Astrocyte of the hippocampus (primary cell): ENCODE measurements around the gene YJEFN3.

Experiments
- DNase-seq: peaks from one replicate; pipeline ENCODE4 v3.0.0; 2011; ENCODE audit warnings: low read depth, low spot score

YJEFN3 gene

GRCh38 chr19:19538785-19539166, 10.1 kb downstream of the YJEFN3 start:
- DNase-seq = peak; percentile 30

DNA sequence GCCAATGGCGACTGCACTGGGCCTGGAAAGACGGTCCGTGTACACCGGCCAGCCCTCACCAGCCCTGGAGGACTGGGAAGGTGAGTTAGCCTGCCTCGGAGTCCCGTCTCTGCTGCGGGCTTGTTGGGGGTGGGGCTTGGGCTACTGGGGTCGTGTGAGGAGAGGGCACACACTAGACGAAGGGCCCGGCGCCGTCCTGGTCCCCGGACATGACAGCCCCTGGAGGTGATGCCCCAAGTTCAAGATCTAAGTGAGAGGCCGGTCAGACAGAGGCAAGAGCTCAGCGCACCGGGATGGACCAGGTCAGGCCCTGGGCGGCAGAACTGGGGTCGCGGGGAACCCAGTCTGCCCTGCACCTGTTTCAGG, 11.0 kb downstream of the YJEFN3 start:
- no peak for DNase-seq

DNA sequence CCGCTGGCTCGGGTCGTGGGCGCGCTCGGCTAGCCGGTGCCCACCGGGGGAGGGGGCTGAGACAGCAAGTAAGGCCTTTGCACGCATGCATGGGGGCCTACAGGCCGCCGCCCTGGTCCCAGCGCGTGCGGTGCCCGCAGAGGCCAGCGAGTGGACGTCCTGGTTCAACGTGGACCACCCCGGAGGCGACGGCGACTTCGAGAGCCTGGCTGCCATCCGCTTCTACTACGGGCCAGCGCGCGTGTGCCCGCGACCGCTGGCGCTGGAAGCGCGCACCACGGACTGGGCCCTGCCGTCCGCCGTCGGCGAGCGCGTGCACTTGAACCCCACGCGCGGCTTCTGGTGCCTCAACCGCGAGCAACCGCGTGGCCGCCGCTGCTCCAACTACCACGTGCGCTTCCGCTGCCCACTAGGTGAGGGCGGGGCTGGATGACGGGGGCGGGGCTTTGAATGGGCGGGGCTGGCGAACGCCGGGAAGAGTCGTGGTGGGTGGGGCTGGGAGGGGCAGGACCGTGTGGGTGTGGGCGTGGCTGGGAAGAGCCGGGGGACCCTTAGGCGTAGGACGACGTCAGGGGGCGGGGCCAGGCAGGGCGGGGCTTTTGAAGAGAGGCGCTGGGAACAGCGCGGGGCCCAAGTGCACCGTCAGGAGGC, 11.5 kb downstream of the YJEFN3 start:
- peak; percentile 83 for DNase-seq

DNA sequence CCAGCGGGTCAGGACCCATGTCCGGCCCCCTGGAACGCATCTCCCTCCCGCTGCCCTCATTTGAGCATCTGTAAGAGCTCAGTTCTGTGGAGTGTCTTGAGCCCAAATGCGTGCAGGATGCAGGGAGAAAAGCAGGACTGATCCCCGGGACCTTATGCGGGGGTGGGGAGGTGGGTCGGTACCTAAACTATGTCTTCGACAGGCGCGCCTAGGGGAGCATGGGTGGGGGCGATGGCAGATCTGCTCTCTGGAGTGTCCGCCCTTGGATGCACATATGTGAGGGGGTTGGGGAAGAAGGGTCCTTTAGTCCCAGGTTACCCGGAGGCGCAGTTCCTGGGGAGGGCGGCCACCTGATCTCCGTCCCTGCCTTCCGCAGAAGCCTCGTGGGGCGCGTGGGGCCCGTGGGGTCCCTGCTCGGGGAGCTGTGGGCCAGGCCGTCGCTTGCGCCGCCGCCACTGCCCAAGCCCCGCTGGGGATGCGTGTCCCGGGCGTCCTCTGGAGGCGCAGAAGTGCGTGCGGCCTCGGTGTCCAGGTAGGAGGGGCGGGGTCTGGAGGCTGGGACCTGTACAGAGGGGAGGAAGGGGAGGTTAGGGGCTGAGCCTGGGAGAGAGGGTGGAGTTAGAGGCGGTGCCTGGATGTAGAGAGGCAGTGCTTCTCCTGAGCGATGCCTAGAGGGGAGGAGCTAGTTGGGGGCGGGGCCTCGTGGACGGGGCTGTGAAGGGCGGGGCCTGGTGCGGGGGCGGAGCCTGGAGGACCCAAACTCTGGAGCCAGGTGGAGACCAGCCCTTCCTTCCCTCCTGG, 12.2 kb downstream of the YJEFN3 start:
- peak; percentile 65 for DNase-seq

GRCh38 chr19:19541616-19542015, 12.9 kb downstream of the YJEFN3 start:
- no peak for DNase-seq

- no peak for DNase-seq
Measured at GRCh38 chr19:19542507-19542906, 13.8 kb downstream of the YJEFN3 start.

DNA sequence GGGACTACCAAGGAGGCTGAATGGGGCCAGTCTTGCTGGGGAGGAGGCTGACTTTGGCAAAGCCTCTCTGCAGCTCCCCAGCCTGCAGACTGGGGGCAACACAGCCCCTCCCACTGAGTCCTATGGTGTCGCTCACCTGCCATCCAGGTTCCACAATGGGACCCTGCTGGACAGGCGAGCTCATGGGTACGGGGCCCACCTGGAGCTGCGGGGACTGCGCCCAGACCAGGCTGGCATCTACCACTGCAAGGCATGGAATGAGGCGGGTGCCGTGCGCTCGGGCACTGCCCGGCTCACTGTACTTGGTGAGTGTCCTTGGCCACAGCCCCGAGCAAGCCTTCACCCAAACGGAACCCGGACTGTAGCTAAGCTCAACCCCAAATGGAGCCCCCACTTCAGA, 14.4 kb downstream of the YJEFN3 start:
- no peak for DNase-seq

GRCh38 chr19:19543640-19544039, 14.9 kb downstream of the YJEFN3 start:
- DNase-seq = no peak

- DNase-seq = no peak
Measured at GRCh38 chr19:19544257-19544953, 15.7 kb downstream of the YJEFN3 start.

GRCh38 chr19:19544954-19545591, 16.4 kb downstream of the YJEFN3 start:
- DNase-seq = no peak

GRCh38 chr19:19545707-19546106, 17.0 kb downstream of the YJEFN3 start:
- no peak for DNase-seq

GRCh38 chr19:19546751-19547162, 18.0 kb downstream of the YJEFN3 start:
- DNase-seq = no peak

DNA sequence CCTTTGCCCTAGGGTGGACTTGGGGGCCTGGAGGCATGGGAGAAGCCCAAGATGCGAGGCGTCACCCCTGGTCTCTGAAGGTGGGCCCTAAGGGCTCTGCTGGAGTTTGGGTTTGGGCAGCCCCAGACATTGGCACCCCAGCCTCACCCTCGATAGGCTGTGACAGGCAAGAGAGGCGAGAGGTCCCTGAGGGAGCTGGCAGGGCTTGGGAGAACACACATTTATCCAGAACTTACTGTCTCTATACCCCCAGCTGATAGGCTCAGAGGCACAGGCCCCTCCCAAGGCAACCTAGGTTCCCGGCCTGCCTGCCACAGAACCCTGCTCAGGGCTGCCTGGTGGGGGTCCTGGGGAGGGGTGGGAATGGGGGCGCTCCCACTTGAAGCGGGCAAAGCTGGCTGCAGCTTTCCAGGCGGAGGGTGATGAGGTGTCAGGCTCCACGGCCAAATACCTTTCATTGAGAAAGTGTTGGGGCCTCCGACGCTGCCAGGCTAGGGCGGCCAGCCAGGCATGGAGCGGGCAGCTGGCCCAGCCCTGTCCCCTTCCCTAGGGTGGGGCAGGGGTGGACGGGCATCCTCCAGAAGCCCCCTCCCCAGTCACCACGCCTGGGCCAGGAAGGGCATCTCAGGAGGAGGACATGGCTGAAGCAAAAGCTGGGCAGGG, 19.1 kb downstream of the YJEFN3 start:
- DNase-seq = no peak

DNA sequence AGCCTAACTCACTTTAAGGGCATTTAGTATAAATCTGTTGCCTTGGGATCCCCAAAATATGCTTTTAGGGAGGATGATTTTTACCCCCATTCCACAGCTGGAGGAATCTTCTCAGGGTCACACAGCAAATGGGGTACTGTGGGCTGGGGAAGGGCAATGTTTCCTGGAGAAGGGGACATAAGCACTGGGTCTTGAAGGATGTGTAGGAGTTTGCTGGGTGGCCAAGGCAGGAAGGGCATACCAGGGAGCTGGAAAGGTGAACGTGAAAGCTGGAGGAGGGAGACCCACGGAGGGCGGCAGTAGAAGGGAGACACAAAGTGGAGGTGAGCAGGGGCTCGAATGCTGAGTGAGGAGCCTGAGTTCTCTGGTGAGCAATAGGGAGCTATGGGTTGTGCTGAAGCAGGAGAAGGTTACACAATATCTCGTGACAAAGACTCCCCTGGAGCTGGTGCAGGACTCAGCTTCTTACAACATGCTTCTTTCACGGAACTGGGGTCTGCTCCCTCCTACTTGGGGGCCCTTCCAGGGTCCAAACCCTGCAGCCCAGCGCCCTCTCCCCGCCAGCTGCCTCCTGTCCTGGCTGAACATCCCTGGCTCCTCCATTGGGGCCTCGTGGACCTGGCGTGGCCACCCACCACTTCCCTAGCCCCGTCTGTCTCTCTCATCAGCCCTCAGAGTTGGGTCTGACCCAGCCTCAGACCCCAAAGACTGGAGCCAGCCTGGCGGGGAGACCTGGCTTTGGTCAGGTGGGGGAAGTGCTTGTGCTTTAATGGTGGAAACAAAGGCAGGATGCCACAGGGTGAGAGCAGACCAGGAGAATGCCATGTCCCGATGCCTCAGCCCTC, 20.4 kb downstream of the YJEFN3 start:
- DNase-seq = no peak

- DNase-seq = no peak
Measured at GRCh38 chr19:19549804-19550464, 21.2 kb downstream of the YJEFN3 start.

GRCh38 chr19:19550485-19550929, 21.8 kb downstream of the YJEFN3 start:
- DNase-seq = peak; percentile 96

DNA sequence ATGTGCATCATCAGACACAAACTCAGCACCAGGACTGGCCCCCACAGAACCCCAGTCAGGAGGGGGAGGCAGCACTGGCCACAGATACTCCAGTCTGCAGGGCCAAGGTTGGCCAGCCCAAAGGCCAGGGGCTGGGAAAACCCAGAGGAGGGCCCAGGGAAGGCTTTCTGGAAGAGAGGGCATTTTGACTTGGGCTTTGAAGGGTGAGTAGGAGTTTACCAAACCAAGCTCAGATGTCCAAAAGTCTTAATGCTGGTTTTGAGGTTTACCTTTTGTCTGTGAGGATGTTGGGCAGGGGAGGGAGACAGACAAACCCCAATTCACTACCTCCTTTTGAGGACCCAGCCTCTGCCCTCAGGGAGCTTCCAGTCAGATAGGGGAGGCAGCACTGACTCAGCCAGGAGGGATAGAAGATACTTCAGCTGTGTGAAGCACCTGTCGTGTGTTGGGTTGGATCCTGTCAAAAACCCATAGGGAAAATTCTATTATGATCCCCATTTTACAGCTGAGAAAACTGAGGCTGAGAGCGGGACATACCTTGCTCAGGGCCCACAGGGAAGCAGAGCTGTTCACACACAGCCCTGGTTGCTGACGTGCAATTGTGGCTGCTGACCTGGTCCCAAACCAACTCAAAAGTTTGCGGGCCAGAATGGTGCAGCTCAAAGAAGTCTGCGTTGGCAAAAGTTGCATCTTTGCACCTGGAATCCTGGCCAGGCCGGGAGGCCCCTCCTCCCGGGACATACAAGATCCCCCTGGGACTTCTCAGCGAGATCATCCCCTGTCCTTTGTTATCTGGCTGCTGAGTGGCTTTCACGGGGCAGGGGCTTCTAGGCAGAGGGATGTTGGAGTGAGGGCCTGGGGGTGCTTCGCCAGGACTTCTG, 22.5 kb downstream of the YJEFN3 start:
- DNase-seq = no peak

DNA sequence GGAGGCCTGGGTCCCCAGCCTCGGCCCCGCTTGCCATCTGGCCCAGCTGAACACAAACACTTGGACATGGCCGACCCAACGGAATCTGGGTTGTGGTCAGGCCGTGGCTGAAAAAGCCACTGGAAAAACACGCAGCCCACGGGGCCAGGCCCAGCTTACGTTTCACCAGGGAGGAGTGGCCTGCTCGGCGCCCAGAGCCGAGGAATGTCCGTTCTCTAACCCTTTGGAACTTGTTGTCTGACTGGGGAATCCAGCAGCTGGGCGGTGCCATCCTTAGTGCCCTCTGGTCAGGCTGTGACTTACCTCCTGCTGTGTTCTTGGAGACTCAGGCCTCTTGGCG, 23.1 kb downstream of the YJEFN3 start:
- peak; percentile 89 for DNase-seq

- DNase-seq = peak; percentile 74
Measured at GRCh38 chr19:19552798-19553197, 24.1 kb downstream of the YJEFN3 start.
